ENCODE results near the gene GRK7. TPM values are rescaled to one million over a fixed set of nuclear protein-coding genes. Genes with fewer than 3 reads are reported as not detected.

Gene GRK7
- total and polyA plus RNA-seq, 11 donors = 0.06 to 0.13 TPM; not detected in 9

- ATAC-seq = no peak
- intact Hi-C loops (cut with DNase I) = loop anchor here in 9 of 10 donors (2.0 to 10.0 kb wide), 12 partner anchors 50 to 538 kb away; partner anchors contain the start of gene ATP1B3 (in 1 of the 9)
- Histone ChIP-seq H3K27ac (peak overlapping the region in 4 of 12 donors; percentile 95 to 97 (median 96)), H3K4me3 (no peak overlapping the region), H3K9me3 (no peaks in the 10 kb centered on the region), H3K36me3 (no peaks in the 10 kb centered on the region), H3K4me1 (peaks cover 0 to 35% (median 25%) of the 10 kb centered on the region in 12 donors), H3K27me3 (no peaks in the 10 kb centered on the region)
- TF ChIP-seq POLR2A (IDR thresholded peaks at IDR 0.05) = no peak
- TF ChIP-seq CTCF (IDR thresholded peaks at IDR 0.05) = no peak
- WGBS, 4 donors = 84 to 89% (median 89%) methylated on average over 10 of the region's 10 CpGs
- DNase-seq = no peak
Measured at GRCh38 chr3:141737093-141737492, 26.1 kb upstream of the GRK7 start.

- H3K9me3 ChIP-seq = no peaks in the 10 kb centered on the region
- intact Hi-C loops (cut with DNase I) = loop anchor here (1.0 to 10.0 kb wide), 18 partner anchors 51 to 537 kb away; partner anchors contain the start of gene ATP1B3 (in 6 of the 10)
- H3K4me1 ChIP-seq = peaks cover 0 to 38% (median 26%) of the 10 kb centered on the region in 12 donors
- peak overlapping the region in 10 of 12 donors; percentile 13 to 99 (median 96) for H3K4me3 ChIP-seq
- peaks cover 0 to 3% (median 2%) of the 10 kb centered on the region in 9 donors for H3K36me3 ChIP-seq
- WGBS, 4 donors = 0 to 2% (median 0%) methylated on average over 3 of the region's 3 CpGs
- no peaks in the 10 kb centered on the region for H3K27me3 ChIP-seq
- TF ChIP-seq CTCF (IDR thresholded peaks at IDR 0.05) = no peak
- no peak for TF ChIP-seq POLR2A (IDR thresholded peaks at IDR 0.05)
- no peak for DNase-seq
- H3K27ac ChIP-seq = peak overlapping the region in 11 of 12 donors; percentile 43 to 97 (median 95)
- no peak for ATAC-seq
Measured at GRCh38 chr3:141737678-141738021, 25.6 kb upstream of the GRK7 start.

GRCh38 chr3:141738022-141738890, 25.0 kb upstream of the GRK7 start, which contains the start of gene RNF7:
Gene RNF7, plus strand, starts transcription at chr3:141738298. Its CDS starts 44 bp downstream, at chr3:141738342.
- Histone ChIP-seq H3K4me1 (peaks cover 0 to 44% (median 31%) of the 10 kb centered on the region in 12 donors), H3K4me3 (peak within 1 kb of the TSS; percentile 63 to 99 (median 94)), H3K9me3 (no peaks in the 10 kb centered on the region), H3K27ac (peak within 1 kb of the TSS; percentile 80 to 97 (median 95)), H3K36me3 (peaks cover 0 to 9% (median 8%) of the 10 kb centered on the region in 9 donors), H3K27me3 (no peaks in the 10 kb centered on the region)
- intact Hi-C loops (cut with DNase I) = loop anchor here (1.0 to 10.0 kb wide), 17 partner anchors 59 to 537 kb away; partner anchors contain the start of gene ATP1B3 (in 6 of the 10)
- peak; percentile 87 to 99 (median 96) for TF ChIP-seq CTCF (IDR thresholded peaks at IDR 0.05)
- TF ChIP-seq POLR2A (IDR thresholded peaks at IDR 0.05) = peak in 1 of 2 donors; percentile 83
- 0 to 1% (median 0%) methylated on average over 38 to 81 of the region's 81 CpGs for WGBS, 4 donors
- ATAC-seq (peak; percentile 97 to 99 (median 98)), DNase-seq (peak; percentile 95 to 99 (median 96))

DNA sequence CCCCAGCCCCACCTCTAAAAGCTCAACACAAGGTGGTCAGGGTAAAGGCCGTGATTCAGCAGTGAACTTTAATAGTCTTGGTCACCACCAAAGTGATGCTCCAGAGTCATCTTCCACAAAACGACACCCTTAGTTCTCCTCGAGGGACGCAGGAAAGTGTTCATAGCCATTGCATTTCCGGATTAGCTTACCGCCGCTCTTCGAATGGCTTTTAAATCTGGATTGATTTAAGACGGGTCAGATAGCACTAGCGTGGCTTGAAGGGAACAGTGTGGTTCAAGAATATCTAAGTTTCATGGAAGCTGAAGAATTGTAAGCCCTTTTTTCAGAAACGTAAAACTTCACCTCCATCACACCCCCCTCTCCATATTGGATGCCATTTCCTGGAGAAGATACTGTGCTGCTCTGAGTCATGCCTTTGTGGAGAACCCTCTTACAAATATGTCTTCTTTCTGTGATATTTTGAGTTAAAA, 24.3 kb upstream of the GRK7 start:
- peak in 2 of 4 donors; percentile 2 to 30 for ATAC-seq
- intact Hi-C loops (cut with DNase I) = loop anchor here (1.0 to 10.0 kb wide), 17 partner anchors 58 to 536 kb away; partner anchors contain the start of gene ATP1B3 (in 6 of the 10)
- Histone ChIP-seq H3K4me1 (peaks cover 0 to 51% (median 34%) of the 10 kb centered on the region in 12 donors), H3K27me3 (no peaks in the 10 kb centered on the region), H3K9me3 (no peaks in the 10 kb centered on the region), H3K4me3 (peak overlapping the region; percentile 63 to 99 (median 94)), H3K27ac (peak overlapping the region; percentile 80 to 97 (median 95)), H3K36me3 (peaks cover 0 to 15% (median 12%) of the 10 kb centered on the region in 9 donors)
- WGBS, 4 donors = 0 to 1% (median 0%) methylated on average over 11 of the region's 11 CpGs
- no peak for TF ChIP-seq CTCF (IDR thresholded peaks at IDR 0.05)
- TF ChIP-seq POLR2A (IDR thresholded peaks at IDR 0.05) = no peak
- DNase-seq = no peak
